ENCODE results near the gene NDOR1. TPM values are rescaled to one million over a fixed set of nuclear protein-coding genes. Genes with fewer than 3 reads are reported as not detected.

Gene NDOR1
- total and polyA plus RNA-seq, 2 of the 8 experiments (the other 6 are each of a cell fraction or from before 2014, with no cell fraction given): 25.7 to 32.3 TPM

DNA sequence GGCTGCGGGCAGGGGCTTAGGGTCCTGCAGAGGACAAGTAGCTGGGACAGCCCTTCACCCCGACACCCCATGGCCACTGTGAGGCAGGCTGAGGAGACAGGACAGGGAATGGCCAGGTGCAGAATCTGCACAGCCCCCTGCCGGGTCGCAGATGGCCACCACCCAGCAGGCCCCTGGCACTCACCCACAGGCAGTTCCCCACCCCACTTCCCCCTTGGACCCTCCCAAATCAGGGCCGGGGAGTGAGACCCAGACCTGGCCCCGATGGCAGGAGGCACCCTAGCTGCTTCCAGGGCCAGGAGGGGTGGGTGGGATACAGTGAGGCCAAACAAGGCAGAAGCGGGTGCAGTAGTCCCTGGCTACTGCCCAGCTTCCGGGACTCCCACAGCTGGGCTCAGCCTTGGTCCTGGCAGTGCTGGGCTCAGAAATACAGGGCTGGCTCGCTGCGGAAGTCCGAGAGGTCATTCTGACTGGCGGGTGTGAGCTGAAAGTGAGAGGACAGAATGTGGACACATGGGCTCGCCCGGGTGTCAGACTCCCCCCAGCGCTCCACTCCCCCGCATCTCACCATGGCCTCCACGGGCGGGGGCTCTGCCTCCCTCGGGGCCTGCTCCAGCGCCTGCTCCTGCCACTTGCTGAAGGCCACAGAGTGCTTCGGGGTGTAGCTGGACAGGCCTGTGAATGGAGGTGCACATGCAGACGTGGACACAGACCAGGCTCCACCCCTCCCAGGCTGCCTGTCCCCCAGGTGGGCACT is 13.6 kb upstream of the NDOR1 start (continued):
- TF ChIP-seq EP300 (IDR thresholded peaks at IDR 0.05; ENCODE audit: borderline replicate concordance in 1 of 2, low read depth in 2 of 2, low read length in 2 of 2) (no peak), ASH2L (IDR thresholded peaks at IDR 0.05; ENCODE audit: low read length) (no peak), SP4 (IDR thresholded peaks at IDR 0.05; ENCODE audit: low read length) (no peak), RAD21 (IDR thresholded peaks at IDR 0.05 in 1 of 2, conservative IDR thresholded peaks at IDR 0.05 in 1 of 2; ENCODE audit: low read depth in 2 of 2, low read length in 2 of 2) (no peak), NANOG (IDR thresholded peaks at IDR 0.05; ENCODE audit: insufficient read depth, low read depth, low read length, poor library complexity, severe bottlenecking) (no peak), TAF7 (optimal IDR thresholded peaks at IDR 0.05; ENCODE audit: borderline replicate concordance, low read depth, low read length) (no peak)

Measured in H1 (cell line).